COR-L47 (cell line): Measurements from ENCODE around the gene CDHR3.

ENCODE experiments used
- DNase-seq: peaks from one replicate; lab custom pipeline; 2025; lab: John Stamatoyannopoulos, UW

The CDHR3 gene

GRCh38 chr7:106064771-106065574 is 101.9 kb downstream of the CDHR3 start:
- DNase-seq: peak; percentile 61

GRCh38 chr7:106065575-106066500 is 102.8 kb downstream of the CDHR3 start:
- DNase-seq: no peak

- DNase-seq: no peak
Observed at GRCh38 chr7:106067678-106068077, 104.6 kb downstream of the CDHR3 start.

GRCh38 chr7:106068538-106068961 is 105.5 kb downstream of the CDHR3 start:
- no peak for DNase-seq

- DNase-seq: no peak
Observed at GRCh38 chr7:106068986-106069385, 105.9 kb downstream of the CDHR3 start.

- DNase-seq: no peak
Observed at GRCh38 chr7:106069471-106070200, 106.6 kb downstream of the CDHR3 start.

GRCh38 chr7:106070201-106070551 is 107.1 kb downstream of the CDHR3 start:
- DNase-seq: peak; percentile 20

- peak; percentile 15 for DNase-seq
Observed at GRCh38 chr7:106070567-106071254, 107.6 kb downstream of the CDHR3 start.

GRCh38 chr7:106071356-106071998 is 108.4 kb downstream of the CDHR3 start:
- no peak for DNase-seq

- DNase-seq: peak; percentile 54
Observed at GRCh38 chr7:106071999-106072714, 109.1 kb downstream of the CDHR3 start.

GRCh38 chr7:106072715-106073091 is 109.6 kb downstream of the CDHR3 start:
- DNase-seq: no peak

GRCh38 chr7:106073701-106074100 is 110.6 kb downstream of the CDHR3 start:
- no peak for DNase-seq

- DNase-seq: no peak
Observed at GRCh38 chr7:106074257-106074656, 111.2 kb downstream of the CDHR3 start.

- DNase-seq: no peak
Observed at GRCh38 chr7:106075937-106076336, 112.9 kb downstream of the CDHR3 start.

- no peak for DNase-seq
Observed at GRCh38 chr7:106076537-106076936, 113.5 kb downstream of the CDHR3 start.

- DNase-seq: no peak
Observed at GRCh38 chr7:106080300-106080987, 117.4 kb downstream of the CDHR3 start.

- DNase-seq: no peak
Observed at GRCh38 chr7:106082087-106082854, 119.2 kb downstream of the CDHR3 start.
